A549 treated with AZD9567 at 1 μM for 4 hours (cell line): ENCODE results near the gene CYYR1. TPM values are rescaled to one million over a fixed set of nuclear protein-coding genes. Genes with fewer than 3 reads are reported as not detected.

Experiments used
- total RNA-seq: library from RNA; stranded (reverse); fragments of 200-300 nt; extraction: Qiagen RNA extraction; gene quantifications from 5 replicates; pipeline ENCODE4 v1.2.3, GENCODE V29; 2022; ENCODE audit not compliant: insufficient read depth

CYYR1 gene
- not detected in 5 replicates for total RNA-seq

GRCh38 chr21:26572702-26573381 lies at the start of gene CYYR1:
Gene CYYR1 (minus strand): TSS chr21:26573286. CDS start chr21:26572940, 346 bp downstream.

